ENCODE data around the gene PIH1D1. TPM values are rescaled to one million over a fixed set of nuclear protein-coding genes. Genes with fewer than 3 reads are reported as not detected.
A peak's percentile ranks its signal among the peaks of the same experiment; 100 is the strongest.

The PIH1D1 gene
- polyA plus RNA-seq, 1 donor from 2014 or later = 145 TPM

- Histone ChIP-seq H3K4me3 (ENCODE audit: low read length) (no peak overlapping the region), H3K79me2 (replicated peaks; ENCODE audit: insufficient read depth, low read length) (no peaks in the 10 kb centered on the region), H3K36me3 (ENCODE audit: insufficient read depth, low read length) (no peaks in the 10 kb centered on the region), H3K27me3 (ENCODE audit: insufficient read depth, low read depth, low read length) (peaks cover 4% of the 10 kb centered on the region), H3F3A (ENCODE audit: insufficient read depth, low read length, poor library complexity, severe bottlenecking) (no peaks in the 10 kb centered on the region), H4K20me1 (ENCODE audit: insufficient read depth) (no peaks in the 10 kb centered on the region), H3K9ac (ENCODE audit: low read length) (no peak overlapping the region), H3K27ac (ENCODE audit: low read length) (no peak overlapping the region), H3K9me3 (ENCODE audit: low read length) (no peaks in the 10 kb centered on the region), H2AFZ (ENCODE audit: low read depth, low read length) (no peak overlapping the region), H3K9me2 (ENCODE audit: insufficient read depth, low read length) (no peaks in the 10 kb centered on the region), H3K4me2 (ENCODE audit: low read length) (no peak overlapping the region)
- TF ChIP-seq EP300 (conservative IDR thresholded peaks at IDR 0.05; ENCODE audit: poor library complexity, severe bottlenecking) = no peak
- TF ChIP-seq TAF1 (IDR thresholded peaks at IDR 0.05; ENCODE audit: low read depth) = no peak
- TF ChIP-seq RAD21 (conservative IDR thresholded peaks at IDR 0.05) = no peak
- peak; percentile 23 for TF ChIP-seq SMC3 (conservative IDR thresholded peaks at IDR 0.05; ENCODE audit: poor library complexity)
- TF ChIP-seq EZH2 (IDR thresholded peaks at IDR 0.05; ENCODE audit: borderline replicate concordance, insufficient read depth, low read length, poor library complexity, severe bottlenecking) = no peak
- no peak for TF ChIP-seq MXI1 (conservative IDR thresholded peaks at IDR 0.05; ENCODE audit: poor library complexity, severe bottlenecking)
- peak; percentile 49 for TF ChIP-seq CTCF (IDR thresholded peaks at IDR 0.05; ENCODE audit: poor library complexity, severe bottlenecking)
Observed at GRCh38 chr19:49475995-49476880, 24.6 kb upstream of the PIH1D1 start.

DNA sequence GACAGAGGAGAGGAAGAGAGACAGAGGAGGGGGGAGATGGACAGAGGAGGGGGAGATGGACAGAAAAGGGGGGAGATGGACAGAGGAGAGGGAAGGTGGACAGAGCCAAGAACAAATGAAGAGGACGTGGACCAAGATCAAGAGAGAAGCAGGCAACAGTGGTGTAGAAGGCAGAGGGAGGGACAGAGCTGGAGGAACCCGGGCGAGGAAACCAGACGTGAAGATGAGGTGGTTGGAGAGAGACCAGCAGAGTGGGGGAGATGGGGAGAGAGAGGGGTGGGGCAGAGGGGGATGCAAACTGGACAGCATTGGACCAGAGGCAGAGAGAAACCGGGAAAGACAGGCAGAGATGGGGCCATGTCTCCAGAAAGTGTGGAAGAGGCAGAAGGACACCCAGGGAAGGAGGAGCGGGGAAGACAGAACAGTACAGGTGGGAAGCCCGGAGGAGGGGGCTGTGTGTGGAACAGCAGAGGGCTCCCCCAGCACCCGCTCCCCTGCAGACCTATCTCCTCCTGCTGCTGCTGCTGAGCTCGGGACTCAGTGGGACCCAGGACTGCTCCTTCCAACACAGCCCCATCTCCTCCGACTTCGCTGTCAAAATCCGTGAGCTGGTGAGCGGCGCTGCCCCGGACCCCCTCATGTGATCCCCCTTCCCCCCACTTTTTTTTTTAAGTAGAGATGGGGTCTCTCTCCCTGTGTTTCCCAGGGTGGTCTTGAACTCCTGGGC lies 23.7 kb upstream of the PIH1D1 start:
- Histone ChIP-seq H2AFZ (ENCODE audit: low read depth, low read length) (no peak overlapping the region), H3K4me3 (ENCODE audit: low read length) (no peak overlapping the region), H3K4me2 (ENCODE audit: low read length) (no peak overlapping the region), H4K20me1 (ENCODE audit: insufficient read depth) (no peaks in the 10 kb centered on the region), H3F3A (ENCODE audit: insufficient read depth, low read length, poor library complexity, severe bottlenecking) (no peaks in the 10 kb centered on the region), H3K9ac (ENCODE audit: low read length) (no peak overlapping the region), H3K9me2 (ENCODE audit: insufficient read depth, low read length) (no peaks in the 10 kb centered on the region), H3K27me3 (ENCODE audit: insufficient read depth, low read depth, low read length) (peaks cover 4% of the 10 kb centered on the region), H3K79me2 (replicated peaks; ENCODE audit: insufficient read depth, low read length) (no peaks in the 10 kb centered on the region), H3K36me3 (ENCODE audit: insufficient read depth, low read length) (no peaks in the 10 kb centered on the region), H3K27ac (ENCODE audit: low read length) (no peak overlapping the region), H3K9me3 (ENCODE audit: low read length) (no peaks in the 10 kb centered on the region)
- TF ChIP-seq POLR2AphosphoS5 (IDR thresholded peaks at IDR 0.05) = no peak
- no peak for TF ChIP-seq TAF1 (IDR thresholded peaks at IDR 0.05; ENCODE audit: low read depth)
- TF ChIP-seq, protein P1, sequence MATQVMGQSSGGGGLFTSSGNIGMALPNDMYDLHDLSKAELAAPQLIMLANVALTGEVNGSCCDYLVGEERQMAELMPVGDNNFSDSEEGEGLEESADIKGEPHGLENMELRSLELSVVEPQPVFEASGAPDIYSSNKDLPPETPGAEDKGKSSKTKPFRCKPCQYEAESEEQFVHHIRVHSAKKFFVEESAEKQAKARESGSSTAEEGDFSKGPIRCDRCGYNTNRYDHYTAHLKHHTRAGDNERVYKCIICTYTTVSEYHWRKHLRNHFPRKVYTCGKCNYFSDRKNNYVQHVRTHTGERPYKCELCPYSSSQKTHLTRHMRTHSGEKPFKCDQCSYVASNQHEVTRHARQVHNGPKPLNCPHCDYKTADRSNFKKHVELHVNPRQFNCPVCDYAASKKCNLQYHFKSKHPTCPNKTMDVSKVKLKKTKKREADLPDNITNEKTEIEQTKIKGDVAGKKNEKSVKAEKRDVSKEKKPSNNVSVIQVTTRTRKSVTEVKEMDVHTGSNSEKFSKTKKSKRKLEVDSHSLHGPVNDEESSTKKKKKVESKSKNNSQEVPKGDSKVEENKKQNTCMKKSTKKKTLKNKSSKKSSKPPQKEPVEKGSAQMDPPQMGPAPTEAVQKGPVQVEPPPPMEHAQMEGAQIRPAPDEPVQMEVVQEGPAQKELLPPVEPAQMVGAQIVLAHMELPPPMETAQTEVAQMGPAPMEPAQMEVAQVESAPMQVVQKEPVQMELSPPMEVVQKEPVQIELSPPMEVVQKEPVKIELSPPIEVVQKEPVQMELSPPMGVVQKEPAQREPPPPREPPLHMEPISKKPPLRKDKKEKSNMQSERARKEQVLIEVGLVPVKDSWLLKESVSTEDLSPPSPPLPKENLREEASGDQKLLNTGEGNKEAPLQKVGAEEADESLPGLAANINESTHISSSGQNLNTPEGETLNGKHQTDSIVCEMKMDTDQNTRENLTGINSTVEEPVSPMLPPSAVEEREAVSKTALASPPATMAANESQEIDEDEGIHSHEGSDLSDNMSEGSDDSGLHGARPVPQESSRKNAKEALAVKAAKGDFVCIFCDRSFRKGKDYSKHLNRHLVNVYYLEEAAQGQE (IDR thresholded peaks at IDR 0.05; ENCODE audit: borderline replicate concordance) = no peak
- TF ChIP-seq CTCF (IDR thresholded peaks at IDR 0.05; ENCODE audit: poor library complexity, severe bottlenecking) = no peak
- no peak for TF ChIP-seq MXI1 (conservative IDR thresholded peaks at IDR 0.05; ENCODE audit: poor library complexity, severe bottlenecking)
- TF ChIP-seq SMC3 (conservative IDR thresholded peaks at IDR 0.05; ENCODE audit: poor library complexity) = no peak
- no peak for TF ChIP-seq RAD21 (conservative IDR thresholded peaks at IDR 0.05)
- TF ChIP-seq EZH2 (IDR thresholded peaks at IDR 0.05; ENCODE audit: borderline replicate concordance, insufficient read depth, low read length, poor library complexity, severe bottlenecking) = no peak
- no peak for TF ChIP-seq EP300 (conservative IDR thresholded peaks at IDR 0.05; ENCODE audit: poor library complexity, severe bottlenecking)
